ENCODE measurements around the gene CNIH2. TPM values are rescaled to one million over a fixed set of nuclear protein-coding genes. Genes with fewer than 3 reads are reported as not detected.

CNIH2 gene
- total RNA-seq, 2 experiments from 2014 or later, result 4.1 to 6.2 TPM

GRCh38 chr11:66327171-66328030, 49.4 kb downstream of the CNIH2 start:
- DNase-seq, result no peak
- Histone ChIP-seq H3K9me3 (ENCODE audit: control insufficient read depth in 1 of 2, insufficient read depth in 1 of 2, low read length in 2 of 2) (no peaks in the 10 kb centered on the region), H3K36me3 (ENCODE audit: insufficient read depth, low read length) (no peaks in the 10 kb centered on the region), H3K4me1 (ENCODE audit: insufficient read depth, low read length) (peaks cover 46% of the 10 kb centered on the region), H3K4me3 (ENCODE audit: low read length) (no peak overlapping the region), H3K27me3 (ENCODE audit: control insufficient read depth in 1 of 2, insufficient read depth in 2 of 2, low read length in 2 of 2) (no peaks in the 10 kb centered on the region), H3K27ac (ENCODE audit: low read depth in 1 of 2, low read length in 2 of 2) (peak overlapping the region in 1 of 2 donors; percentile 13)
- intact Hi-C loops (cut with DNase I, micrococcal nuclease), result loop anchor here (1.0 to 5.0 kb wide), 4 partner anchors 15 to 60 kb away; partner anchors contain the start of gene BRMS1 (in 1 of the 2)
- CTCF ChIA-PET, result interaction anchor here (1.4 kb wide), 1 partner anchor 38 kb away, joined by 3 read pairs; the partner anchor contains the start of gene YIF1A
- Mint-ChIP-seq H3K27me3 (no peaks in the 10 kb centered on the region), H3K4me1 (ENCODE audit: low read depth) (peaks cover 50% of the 10 kb centered on the region), H3K36me3 (ENCODE audit: low read depth) (no peaks in the 10 kb centered on the region), H3K27ac (peak overlapping the region; percentile 85), H3K9me3 (no peaks in the 10 kb centered on the region), H3K4me3 (peak overlapping the region; percentile 22)
- no peak for TF ChIP-seq CTCF (IDR thresholded peaks at IDR 0.05)
- ATAC-seq (ENCODE audit: poor library complexity), result no peak
- POLR2A ChIA-PET, result interaction anchor here (0.8 to 3.0 kb wide), 4 partner anchors 10 to 61 kb away, joined by 3 to 39 read pairs (median 12); partner anchors contain the start of gene CD248

- H3K4me1 Mint-ChIP-seq (ENCODE audit: low read depth), result peaks cover 45% of the 10 kb centered on the region
- H3K4me3 Mint-ChIP-seq, result peak overlapping the region; percentile 42
- H3K27ac Mint-ChIP-seq, result peak overlapping the region; percentile 85
- no peaks in the 10 kb centered on the region for H3K36me3 Mint-ChIP-seq (ENCODE audit: low read depth)
- H3K36me3 ChIP-seq (ENCODE audit: insufficient read depth, low read length), result no peaks in the 10 kb centered on the region
- ATAC-seq (ENCODE audit: poor library complexity), result peak; percentile 35
- no peak overlapping the region for H3K27ac ChIP-seq (ENCODE audit: low read depth in 1 of 2, low read length in 2 of 2)
- TF ChIP-seq CTCF (IDR thresholded peaks at IDR 0.05), result no peak
- no peaks in the 10 kb centered on the region for H3K9me3 ChIP-seq (ENCODE audit: control insufficient read depth in 1 of 2, insufficient read depth in 1 of 2, low read length in 2 of 2)
- ChIA-PET CTCF (no interaction called here), POLR2A (interaction anchor here (1.4 kb wide), 1 partner anchor 16 kb away, joined by 11 read pairs; no protein-coding TSS in a partner anchor)
- no peaks in the 10 kb centered on the region for H3K27me3 Mint-ChIP-seq
- H3K9me3 Mint-ChIP-seq, result no peaks in the 10 kb centered on the region
- peak in 3 of 14 experiments; percentile 54 to 80 (median 64) for DNase-seq
- intact Hi-C loops (cut with DNase I, micrococcal nuclease), result loop anchor here (1.0 to 5.0 kb wide), 4 partner anchors 16 to 59 kb away; partner anchors contain the start of gene BRMS1 (in 1 of the 2)
- H3K4me1 ChIP-seq (ENCODE audit: insufficient read depth, low read length), result peaks cover 46% of the 10 kb centered on the region
- H3K27me3 ChIP-seq (ENCODE audit: control insufficient read depth in 1 of 2, insufficient read depth in 2 of 2, low read length in 2 of 2), result no peaks in the 10 kb centered on the region
- H3K4me3 ChIP-seq (ENCODE audit: low read length), result no peak overlapping the region
Observed at GRCh38 chr11:66328031-66328301, 50.0 kb downstream of the CNIH2 start.

DNA sequence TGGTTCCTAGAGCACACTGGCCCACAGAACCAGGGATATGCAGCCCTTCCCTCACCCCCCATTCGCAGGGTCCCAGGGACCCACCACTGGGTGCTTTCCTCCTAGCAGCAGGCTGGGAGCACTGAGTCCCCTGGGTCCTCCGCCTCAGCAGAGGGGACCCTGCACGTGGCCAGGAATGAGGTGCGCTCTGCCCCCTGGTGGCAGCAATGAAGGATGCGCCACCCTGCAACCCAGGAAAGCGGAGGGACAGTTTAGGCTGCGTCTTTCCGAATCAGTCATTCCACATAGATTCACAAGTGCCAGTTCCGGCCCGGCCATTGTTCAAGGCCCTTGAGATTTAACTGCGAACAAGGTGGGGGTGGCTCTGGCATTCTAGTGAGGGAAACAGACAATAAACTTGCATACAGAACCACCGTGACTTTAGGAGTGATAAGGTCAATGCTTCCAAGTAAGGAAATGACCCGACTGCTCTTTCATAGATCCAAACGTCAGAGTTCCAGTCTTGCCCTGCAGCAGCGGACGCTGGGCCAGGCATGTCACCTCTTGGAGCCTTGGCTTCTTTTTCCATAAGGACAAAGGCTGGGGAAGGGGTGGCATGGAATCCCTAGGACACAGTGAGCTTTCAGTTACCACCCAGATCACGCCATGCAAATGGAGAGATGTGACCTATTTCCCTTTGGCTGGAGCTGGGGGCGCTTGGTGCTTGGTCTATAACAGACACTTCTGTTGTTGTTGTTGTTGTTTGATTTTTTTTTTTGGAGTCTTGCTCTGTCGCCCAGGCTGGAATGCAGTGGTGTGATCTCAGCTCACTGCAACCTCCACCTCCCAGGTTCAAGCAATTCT, 50.5 kb downstream of the CNIH2 start:
- ChIA-PET CTCF (interaction anchor here (0.9 to 4.0 kb wide), 3 partner anchors 16 to 110 kb away, joined by 3 to 30 read pairs (median 4); partner anchors contain the start of gene MRPL11), POLR2A (interaction anchor here (1.2 to 1.4 kb wide), 2 partner anchors 11 to 17 kb away, joined by 6 to 11 read pairs; partner anchors contain the start of gene CD248)
- Mint-ChIP-seq H3K27ac (peak overlapping the region; percentile 85), H3K9me3 (no peaks in the 10 kb centered on the region), H3K4me3 (peak overlapping the region; percentile 42), H3K4me1 (ENCODE audit: low read depth) (peaks cover 39% of the 10 kb centered on the region), H3K36me3 (ENCODE audit: low read depth) (no peaks in the 10 kb centered on the region), H3K27me3 (no peaks in the 10 kb centered on the region)
- TF ChIP-seq CTCF (IDR thresholded peaks at IDR 0.05), result peak; percentile 93
- DNase-seq (peak; percentile 68 to 92 (median 77)), ATAC-seq (ENCODE audit: poor library complexity) (peak; percentile 90)
- intact Hi-C loops (cut with DNase I, micrococcal nuclease), result loop anchor here (1.0 to 5.0 kb wide), 5 partner anchors 16 to 59 kb away; partner anchors contain the start of gene BRMS1 (in 1 of the 2)
- H3K27ac ChIP-seq (ENCODE audit: low read depth in 1 of 2, low read length in 2 of 2), result no peak overlapping the region
- no peaks in the 10 kb centered on the region for H3K36me3 ChIP-seq (ENCODE audit: insufficient read depth, low read length)
- H3K9me3 ChIP-seq (ENCODE audit: control insufficient read depth in 1 of 2, insufficient read depth in 1 of 2, low read length in 2 of 2), result no peaks in the 10 kb centered on the region
- no peaks in the 10 kb centered on the region for H3K27me3 ChIP-seq (ENCODE audit: control insufficient read depth in 1 of 2, insufficient read depth in 2 of 2, low read length in 2 of 2)
- H3K4me3 ChIP-seq (ENCODE audit: low read length), result no peak overlapping the region
- H3K4me1 ChIP-seq (ENCODE audit: insufficient read depth, low read length), result peaks cover 46% of the 10 kb centered on the region

All from CD4-positive, alpha-beta T cell (primary cell).